ENCODE data around the gene ZNF629.
A peak's percentile ranks its signal among the peaks of the same experiment; 100 is the strongest.

ZNF629 gene

DNA sequence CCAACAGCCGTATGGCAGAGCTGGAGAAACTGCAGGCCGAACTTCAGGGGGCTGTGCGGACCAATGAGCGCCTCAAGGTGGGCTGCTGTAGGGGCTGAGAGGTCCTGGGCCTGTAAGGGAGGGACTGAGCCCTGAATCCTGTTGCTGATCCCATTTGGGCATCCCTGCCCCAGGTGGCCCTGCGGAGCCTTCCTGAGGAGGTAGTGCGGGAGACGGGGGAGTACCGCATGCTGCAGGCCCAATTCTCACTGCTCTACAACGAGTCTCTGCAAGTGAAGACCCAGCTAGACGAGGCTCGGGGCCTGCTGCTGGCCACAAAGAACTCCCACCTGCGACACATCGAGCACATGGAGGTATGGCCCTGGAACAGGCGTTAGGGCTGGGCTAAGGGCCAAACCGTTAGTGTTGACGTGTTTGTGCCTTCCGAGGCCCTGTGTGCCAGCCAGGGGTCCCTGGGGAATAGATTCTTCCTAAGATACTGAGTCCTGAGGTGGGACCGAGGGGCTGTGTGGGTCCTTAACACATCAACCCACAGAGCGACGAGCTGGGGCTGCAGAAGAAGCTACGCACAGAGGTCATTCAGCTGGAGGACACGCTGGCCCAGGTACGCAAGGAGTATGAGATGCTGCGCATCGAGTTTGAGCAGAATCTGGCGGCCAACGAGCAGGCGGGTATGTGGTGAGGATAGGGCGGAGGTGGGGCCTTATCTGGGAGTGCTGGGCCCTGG is 20.6 kb downstream of the ZNF629 start:
- DNase-seq, result no peak

DNA sequence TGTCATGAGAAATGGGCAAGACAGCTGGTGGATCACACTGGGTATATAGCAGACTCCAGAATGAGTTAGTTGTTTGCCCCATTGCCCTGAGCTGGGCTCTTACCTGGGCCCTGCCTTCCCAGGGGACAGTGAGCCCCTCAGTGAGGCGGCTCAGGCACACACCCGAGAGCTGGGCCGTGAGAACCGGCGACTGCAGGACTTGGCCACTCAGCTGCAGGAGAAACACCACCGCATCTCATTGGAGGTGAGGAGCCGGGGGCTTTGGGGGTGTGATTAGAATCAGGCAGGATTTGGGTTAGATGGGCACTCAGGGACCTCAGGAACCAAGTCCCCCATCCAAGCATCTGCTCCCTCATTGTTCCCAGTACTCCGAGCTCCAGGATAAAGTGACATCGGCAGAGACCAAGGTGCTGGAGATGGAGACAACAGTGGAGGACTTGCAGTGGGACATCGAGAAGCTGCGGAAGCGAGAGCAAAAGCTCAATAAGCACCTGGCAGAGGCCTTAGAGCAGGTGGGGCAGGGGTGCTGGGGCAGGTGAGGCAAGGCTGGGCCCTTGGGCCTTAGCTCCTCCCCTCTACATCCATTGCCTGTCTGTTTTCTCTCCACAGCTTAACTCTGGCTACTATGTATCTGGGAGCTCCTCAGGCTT is 22.1 kb downstream of the ZNF629 start:
- no peak for DNase-seq

DNA sequence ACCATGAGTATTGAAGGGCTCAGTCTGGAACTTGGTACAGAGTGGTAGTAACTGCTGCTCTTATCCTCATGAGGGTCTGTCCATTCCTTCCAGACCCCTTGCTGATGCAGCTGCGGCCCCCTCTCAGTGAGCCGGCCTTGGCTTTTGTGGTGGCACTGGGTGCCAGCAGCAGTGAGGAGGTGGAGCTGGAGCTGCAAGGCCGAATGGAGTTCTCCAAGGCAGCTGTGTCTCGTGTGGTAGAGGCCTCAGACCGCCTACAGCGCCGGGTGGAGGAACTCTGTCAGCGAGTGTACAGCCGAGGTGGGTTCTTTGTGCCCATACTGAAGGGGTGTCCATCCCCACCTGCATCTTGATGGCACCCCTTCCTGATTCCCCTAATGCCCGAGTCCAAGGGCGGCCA is 22.9 kb downstream of the ZNF629 start:
- DNase-seq, result no peak

DNA sequence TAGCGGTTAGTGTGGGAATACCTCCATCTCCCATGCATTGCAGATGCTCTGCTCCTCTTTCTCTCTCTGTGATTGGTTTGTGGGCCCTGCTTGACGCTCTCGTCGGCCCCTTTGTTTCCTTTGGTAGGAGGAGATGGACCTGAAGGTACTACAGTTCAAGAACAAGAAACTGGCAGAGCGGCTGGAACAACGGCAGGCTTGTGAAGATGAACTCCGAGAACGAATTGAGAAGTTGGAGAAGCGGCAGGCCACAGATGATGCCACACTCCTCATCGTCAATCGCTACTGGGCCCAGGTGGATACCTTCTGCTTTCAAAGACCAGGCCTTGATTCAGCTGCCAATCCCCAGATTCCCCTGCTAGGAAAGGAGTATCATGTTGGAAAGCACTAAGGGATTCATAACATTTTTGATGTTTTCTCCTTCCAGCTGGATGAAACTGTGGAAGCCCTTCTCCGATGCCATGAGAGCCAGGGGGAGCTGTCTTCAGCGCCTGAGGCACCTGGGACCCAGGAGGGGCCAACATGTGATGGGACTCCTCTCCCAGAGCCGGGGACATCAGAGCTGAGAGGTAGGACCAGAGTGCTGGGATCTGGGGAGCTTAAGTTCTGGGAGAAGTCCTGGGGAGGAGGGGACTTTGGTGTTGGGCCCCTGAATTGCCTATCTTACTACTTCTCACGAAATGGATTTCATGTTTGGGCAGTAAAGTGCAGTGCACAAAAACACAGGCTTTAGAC is 23.8 kb downstream of the ZNF629 start:
- DNase-seq, result no peak

DNA sequence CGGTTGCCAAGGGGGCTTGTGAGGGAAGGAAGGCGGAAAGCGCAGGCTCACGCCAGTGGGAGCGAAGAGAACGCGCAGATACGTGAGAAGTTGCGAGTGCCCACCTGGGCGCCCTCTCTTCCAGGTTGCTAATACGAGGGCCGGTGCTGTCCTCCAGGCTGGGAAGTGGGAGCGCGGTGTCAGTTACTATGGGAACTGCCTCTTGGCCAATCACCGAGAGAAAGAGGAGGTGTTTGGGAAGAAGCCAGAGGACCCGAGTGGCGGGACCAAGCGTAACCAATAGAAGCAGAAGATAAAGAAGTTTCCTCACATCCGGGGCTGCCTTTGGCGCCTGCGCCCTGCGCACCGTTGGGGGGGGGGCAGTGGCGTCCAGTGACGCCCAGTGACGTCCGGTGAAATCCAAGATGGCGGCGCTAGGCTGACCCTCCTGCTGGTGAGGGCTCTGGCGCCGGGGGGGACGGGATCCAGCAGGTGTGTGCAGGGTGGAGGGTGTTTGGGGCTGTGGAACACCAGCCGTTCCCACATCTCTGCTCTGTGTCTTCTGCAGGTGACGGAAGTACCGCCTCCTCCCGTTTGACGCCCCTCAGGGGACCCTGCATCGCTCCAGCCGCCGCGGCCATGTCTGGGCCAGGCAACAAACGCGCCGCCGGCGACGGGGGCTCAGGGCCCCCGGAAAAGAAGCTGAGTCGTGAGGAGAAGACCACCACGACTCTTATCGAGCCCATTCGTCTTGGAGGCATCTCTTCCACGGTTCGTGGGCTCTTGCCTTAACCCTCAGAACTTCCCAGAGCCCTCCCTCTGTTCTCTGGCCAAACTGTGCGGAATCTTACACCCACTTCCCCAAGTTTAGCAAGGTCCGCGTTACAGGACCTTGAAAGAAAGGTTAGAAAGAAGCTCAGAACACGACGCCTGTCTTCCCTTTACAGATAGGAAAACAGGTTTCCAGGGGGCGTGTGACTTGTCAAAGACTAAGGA is 24.8 kb downstream of the ZNF629 start, which contains the start of the genes CFAP119 and RNF40:
CFAP119 (minus strand) TSS at position 135 of the 975 bp plus-strand sequence. CDS start 314 bp downstream, outside the sequence.
RNF40 (plus strand) TSS at position 395 of the 975 bp plus-strand sequence; CDS start at position 619, 224 bp downstream.
- DNase-seq, result peak; percentile 99

DNA sequence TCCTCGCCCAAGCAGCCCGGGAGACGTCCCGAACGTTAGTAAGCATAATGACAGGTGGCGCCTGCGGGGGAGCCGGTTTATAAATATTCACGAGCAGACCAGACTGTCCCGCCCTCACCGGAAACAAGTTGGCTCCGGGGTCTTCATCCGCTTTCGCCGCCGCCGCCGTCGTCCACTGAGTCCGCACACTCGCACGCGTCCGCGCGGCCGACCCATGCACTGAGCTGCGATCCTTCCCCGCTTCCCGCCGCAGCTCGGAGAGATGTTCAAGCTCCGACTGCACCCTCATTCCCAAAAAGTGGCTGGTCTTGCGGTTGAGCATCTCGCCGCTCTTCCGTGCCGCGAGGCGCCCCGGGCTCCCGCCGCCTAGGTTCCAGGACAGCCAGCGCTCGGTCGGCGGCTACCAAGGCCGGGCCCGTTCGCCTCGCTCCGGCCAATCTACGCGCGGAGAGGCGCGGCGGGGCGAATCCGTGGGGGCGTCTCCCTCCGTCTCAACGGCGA is 25.5 kb downstream of the ZNF629 start:
- DNase-seq, result peak; percentile 36 to 76

DNA sequence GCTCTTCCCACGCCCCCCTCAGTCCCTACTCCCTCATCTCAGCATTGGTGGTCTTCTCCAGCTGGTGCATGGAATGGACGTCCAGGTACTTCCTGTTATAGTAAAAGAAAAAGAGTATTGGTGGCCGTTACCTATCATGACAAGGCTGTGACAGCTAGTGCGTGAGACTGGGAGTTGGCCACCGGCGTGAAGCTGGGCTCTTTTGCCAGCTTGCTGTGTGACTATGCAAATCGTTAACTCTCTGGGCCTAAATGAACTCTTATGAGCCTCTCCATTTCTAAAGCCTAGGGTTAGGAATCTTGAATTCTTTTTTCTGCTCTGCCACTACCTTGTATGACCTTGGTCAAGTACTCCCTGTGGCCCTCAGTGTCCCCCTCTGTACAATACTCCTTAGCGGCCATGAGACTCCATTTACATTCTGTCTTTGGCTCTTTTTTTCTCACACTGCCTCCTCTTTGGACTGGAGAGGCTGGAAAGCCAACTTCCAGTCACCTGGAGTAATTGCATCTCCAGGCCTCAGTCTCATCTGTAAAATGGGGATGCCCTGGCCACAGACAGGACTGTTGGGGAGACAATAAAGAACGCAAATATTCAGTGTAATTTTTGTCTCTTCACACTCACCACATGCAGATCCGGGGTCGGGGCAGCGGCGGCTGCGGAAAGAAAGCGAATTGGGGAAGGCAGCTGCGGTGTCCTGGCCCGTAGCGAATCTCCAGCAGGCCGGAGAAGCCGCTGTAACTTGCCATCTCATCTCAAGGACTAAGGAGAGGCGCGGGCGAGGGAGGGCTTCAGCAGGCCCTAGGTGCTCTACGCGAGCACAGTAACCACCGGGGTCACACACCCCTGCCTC is 26.2 kb downstream of the ZNF629 start:
- no peak for DNase-seq

DNA sequence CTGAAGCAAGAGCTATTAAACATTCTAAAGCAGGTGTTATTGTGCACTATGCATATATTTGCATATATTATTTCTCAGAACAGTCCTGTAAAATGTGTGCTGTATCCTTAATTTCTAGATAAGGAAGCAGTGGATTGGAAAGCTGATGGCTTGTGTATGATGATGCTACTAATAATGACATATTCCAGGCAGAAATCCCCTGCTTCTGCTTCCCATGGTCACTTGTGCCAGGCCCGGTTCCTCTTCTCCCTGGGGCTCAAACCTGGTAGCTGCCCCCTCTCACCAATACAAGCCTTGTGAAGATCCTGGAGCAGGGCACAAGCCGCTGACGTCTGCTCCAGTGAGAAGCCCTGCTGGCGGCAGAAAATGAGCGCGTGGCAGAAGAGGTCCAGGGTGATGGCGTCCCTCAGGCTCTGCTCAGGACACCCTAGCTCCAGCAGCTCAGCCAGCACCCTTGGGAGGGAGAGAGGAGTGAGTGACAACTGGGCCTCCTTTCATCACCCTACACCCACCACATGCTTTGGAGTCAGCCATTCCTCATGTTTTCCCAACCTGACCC is 26.9 kb downstream of the ZNF629 start:
- no peak for DNase-seq

DNA sequence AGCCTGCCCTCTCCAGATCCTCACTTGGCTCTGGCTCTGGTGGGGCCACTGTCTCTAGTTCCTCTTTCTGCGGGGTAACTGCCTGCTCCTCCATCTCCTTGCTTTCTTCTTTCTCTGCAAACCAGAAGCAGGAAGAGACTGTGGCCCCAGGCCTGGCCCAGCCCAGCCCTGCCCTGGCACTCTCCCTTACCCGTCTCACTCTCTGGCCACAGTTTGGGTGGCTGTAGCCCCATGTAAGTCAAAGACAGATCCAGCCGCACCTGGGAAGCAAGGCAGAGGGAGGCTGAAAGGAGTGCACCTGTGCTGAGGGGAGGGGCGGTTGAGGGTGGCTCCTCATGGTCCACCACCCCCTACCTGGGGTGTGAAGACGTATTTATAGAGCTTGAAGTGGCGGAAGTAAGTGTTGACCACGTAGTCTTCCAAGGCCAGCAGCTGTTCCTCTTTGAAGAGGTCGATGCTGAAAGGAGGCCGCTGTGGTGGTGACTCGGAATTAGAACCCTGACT is 28.0 kb downstream of the ZNF629 start:
- DNase-seq, result no peak

DNA sequence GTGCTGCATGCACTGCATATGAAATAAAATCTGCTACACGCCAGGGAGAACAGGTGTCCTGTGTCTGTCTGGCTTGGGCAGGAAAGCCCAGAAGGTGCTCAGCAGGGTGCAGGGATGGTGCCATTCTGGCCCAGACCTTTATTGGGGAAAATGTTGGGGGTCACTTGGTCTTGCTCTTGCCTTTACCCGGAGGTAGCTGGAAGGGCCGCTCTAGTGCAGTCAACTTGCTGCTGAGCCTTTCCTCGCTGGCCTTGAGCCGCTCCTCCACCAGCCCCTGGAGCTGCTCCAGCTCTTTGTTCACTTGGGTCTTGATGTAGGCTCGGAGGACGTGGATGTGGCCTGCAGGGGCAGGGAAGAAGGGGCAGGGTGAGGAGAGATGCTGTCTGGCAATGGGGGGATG is 29.7 kb downstream of the ZNF629 start:
- DNase-seq, result no peak

DNA sequence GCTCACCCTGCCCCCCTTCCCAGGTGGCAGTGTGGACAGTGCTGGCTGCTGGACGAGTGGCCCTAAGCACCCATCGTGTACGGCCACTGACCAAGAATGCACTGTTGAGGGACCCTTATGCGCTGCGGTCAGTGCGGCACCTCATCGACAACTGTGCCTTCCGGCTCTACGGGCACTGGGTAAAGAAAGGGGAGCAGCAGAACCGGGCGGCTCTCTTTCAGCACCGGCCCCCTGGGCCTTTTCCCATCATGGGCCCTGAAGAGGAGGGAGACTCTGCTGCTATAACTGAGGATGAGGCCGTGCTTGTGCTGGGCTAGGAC is 30.3 kb downstream of the ZNF629 start:
- no peak for DNase-seq

DNA sequence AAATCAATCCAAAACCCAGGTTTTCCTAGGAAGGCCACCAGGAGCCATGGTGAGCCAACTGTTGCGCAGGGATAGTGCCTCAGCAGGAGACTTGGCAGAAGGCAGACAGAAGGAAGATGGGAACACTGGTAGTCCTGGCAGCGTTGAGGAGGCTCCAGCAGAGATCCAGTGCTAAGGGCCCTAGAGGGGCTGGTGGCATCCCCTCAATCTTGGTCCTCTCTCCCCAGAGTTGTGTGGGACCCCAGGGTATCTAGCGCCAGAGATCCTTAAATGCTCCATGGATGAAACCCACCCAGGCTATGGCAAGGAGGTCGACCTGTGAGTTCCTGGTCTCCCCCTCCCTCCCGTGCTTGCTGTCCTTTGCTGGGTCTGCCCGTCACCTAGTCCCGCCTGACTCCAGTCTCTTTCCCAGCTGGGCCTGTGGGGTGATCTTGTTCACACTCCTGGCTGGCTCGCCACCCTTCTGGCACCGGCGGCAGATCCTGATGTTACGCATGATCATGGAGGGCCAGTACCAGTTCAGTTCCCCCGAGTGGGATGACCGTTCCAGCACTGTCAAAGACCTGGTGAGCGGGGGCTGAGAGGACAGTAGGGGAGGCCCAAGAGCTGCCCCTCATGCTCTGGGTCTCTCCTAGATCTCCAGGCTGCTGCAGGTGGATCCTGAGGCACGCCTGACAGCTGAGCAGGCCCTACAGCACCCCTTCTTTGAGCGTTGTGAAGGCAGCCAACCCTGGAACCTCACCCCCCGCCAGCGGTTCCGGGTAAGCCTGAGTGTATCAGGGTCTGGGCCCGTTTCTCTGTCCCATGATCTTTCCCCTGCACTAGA is 30.8 kb downstream of the ZNF629 start:
- no peak for DNase-seq

DNA sequence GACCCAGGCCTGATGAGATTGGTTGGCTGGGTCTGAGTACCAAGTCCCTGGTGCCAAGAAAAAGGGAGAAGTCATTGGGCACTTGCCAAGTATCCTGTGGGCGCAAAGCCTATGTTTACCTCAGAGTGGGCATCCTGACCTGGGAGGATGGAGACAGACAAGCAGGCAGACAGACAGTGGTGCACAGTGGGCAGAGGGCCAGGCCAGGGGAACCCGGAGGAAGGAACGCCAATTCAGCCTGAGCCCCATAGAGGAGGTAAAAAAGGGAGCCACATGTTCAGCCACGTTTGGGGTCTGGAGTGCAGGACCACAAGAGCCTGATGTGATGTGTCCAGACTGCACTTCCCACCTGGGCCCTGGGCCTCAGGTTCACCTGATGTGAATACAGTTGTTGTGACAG is 33.4 kb downstream of the ZNF629 start:
- DNase-seq, result no peak

DNA sequence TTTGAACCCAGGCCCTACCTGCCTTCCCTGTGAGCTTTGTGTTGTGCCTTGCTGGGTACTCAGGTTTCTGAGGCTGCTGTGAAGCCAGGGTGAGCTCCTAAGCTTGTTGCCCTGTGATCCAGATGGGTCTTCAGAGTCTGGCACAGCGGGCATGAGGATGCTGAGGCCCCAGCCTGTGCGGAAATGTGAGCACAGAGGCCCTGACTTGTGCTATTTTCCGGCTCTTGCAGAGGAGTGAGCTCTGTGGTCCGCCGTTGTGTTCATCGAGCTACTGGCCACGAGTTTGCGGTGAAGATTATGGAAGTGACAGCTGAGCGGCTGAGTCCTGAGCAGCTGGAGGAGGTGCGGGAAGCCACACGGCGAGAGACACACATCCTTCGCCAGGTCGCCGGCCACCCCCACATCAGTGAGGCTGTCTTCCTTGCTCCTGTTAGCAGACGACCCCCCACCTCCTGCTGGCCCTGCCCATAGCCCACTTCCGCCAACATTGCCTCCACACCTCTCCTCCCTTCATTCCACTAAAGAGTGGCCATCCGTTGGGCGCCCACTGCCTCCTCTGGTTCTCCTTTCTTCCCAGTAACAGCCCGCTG is 36.0 kb downstream of the ZNF629 start:
- no peak for DNase-seq

DNA sequence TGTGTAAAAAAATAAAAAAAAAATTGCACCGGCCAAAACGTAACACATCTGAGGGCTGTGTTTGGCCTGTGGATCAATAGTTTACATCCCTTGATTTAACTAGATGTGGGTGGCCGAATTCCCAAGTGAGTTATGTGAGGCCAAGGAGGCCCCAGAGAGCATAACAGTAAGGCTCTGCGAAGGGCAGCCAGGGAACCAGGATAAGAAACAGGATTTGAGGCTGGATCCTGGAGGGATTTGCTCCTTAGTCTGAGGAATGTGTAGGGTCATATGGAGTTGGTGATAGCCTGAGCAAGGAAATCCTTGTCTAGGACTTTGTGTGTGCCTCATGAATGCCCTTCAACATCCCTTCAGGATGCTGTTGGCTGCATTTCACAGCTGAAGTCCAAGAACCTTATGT is 36.8 kb downstream of the ZNF629 start:
- no peak for DNase-seq

DNA sequence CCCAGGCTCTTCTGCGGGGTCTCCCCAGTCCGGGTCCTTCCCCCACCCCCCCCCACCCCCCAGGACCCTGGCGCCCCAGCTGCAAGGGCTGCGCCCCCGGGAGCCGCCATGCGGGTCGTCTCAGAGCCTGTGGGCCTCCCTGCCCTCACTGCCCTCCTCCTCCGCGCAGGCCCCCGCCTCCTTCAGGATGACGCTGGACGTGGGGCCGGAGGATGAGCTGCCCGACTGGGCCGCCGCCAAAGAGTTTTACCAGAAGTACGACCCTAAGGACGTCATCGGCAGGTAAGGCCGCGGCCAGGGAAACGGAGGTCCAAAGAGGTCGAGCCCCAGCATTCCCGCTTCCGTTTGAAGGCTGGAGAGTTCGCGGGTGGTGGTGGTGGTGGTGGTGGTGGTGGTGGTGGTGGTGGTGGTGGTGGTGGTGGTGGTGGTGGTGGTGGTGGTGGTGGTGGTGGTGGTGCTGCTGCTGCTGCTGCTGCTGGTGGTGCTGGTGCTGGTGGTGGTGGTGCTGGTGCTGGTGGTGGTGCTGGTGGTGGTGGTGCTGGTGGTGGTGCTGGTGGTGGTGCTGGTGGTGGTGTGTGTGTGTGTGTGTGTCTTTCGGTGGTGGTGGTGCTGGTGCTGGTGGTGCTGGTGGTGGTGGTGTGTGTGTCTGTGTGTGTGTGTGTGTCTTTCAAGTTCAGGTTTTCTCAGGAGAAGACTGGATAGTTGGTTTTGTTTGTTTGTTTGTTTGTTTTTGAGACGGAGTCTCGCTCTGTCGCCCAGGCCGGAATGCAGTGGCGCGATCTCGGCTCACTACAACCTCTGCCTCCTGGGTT is 38.2 kb downstream of the ZNF629 start:
- peak in 1 of 2 experiments; percentile 43 for DNase-seq

DNA sequence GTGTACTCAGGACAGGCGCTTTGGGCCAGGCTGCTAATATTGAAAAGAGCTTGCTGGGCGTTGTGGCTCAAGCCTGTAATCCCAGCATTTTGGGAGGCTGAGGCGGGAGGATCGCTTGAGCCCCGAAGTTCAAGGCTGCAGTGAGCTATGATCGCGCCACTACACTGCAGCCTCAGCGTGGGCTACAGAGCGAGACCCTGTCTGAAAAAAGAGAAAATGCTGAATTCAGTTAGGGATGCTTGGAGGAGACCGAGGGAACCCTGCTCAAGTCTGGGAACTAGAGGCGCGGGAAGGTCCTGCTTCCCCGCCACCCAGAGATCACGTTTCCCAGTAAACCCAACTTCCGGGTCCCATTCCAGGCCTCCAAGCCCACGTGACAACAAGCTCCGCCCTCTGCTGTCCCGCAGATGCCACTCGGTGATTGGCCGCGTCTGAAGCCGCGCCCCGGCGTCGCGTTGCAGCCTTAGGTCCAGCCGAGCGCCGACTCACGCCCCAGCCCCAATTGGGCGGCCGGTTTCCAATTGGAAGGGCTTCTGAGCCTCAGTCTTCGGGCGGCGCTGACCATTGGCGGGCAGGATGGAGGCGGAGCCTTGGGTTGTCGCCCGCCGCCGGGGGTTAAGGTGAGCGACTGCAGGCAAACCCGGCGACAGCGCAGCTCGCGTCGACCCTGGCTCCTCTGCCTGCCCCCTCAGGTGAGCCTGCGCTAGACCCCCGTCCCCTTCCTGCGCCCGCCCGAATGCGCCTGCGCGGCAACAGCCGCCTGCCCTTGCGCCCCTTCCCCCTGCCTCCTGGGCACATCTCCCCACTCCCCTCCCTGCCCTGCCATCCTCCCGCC is 39.0 kb downstream of the ZNF629 start, which contains the start of gene PHKG2:
PHKG2 (plus strand) TSS at position 627 of the 835 bp plus-strand sequence. CDS start 396 bp downstream, outside the sequence.
- DNase-seq, result peak; percentile 99 to 100

DNA sequence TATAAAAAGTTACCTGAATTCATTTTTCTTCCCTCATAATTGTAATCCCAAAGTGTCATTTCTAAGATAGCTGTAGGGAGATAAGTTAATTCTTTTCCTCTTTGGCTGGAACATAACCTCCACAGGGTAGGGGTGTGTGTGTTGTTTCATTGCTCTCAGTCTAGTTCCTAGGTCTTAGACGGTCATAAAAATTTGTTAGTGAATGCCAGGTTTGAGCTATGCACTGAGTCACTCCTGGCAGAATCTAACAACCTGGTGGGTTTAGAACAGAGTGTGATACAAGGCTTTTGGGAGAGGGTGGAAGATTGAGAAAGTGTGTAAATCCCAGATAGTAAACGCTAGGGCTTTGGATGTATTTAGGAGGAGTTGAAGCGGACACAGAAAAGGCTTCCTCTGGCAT is 39.7 kb downstream of the ZNF629 start:
- DNase-seq, result peak in 1 of 2 experiments; percentile 10
